GM21360 (cell line): ENCODE results near the gene ADM.
"Not testable (repeated sequence)": the region's sequence is repeated elsewhere in the genome, so short reads cannot be mapped to it uniquely, and the experiment has no call there.

Source experiments
- ATAC-seq: cut with Tn5 transposase; IDR thresholded peaks from one replicate; pipeline ENCODE4 v1.9.1; 2021; ENCODE audit warnings: mild to moderate bottlenecking, moderate library complexity; ENCODE audit not compliant: unreplicated experiment

Gene ADM, protein sequence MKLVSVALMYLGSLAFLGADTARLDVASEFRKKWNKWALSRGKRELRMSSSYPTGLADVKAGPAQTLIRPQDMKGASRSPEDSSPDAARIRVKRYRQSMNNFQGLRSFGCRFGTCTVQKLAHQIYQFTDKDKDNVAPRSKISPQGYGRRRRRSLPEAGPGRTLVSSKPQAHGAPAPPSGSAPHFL

DNA sequence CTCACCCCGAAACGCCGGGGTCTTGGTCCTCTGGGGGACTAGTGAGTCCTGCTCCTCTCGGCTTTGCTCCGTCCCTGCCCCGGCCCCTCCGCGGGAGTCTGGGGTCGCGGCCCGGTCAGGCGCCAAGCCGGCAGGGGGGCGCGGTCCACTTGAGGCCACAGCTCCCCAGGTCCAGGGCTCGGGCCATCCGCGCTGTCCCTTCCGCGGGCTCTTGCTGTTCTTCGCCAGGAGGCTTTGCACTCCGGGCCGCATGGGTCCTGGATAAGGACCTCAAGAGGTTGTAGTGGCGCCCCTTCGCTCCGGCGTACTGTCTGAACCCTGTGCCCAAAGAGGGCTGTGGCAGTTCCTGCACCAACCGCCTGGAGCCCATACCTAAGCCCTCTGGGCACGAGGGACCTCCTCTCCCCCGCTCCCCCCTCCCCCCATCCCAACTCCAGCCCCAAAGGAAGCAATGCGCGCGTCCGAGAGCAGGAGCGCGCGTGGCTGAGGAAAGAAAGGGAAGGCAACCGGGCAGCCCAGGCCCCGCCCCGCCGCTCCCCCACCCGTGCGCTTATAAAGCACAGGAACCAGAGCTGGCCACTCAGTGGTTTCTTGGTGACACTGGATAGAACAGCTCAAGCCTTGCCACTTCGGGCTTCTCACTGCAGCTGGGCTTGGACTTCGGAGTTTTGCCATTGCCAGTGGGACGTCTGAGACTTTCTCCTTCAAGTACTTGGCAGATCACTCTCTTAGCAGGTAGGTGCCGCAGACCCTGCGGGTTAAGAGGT lies at the start of gene ADM:
TSS of gene ADM (plus strand) at position 579 of the 767 bp plus-strand sequence. CDS start 628 bp downstream, outside the sequence.
- no peak for ATAC-seq

GRCh38 chr11:10255388-10256125 lies 49.3 kb upstream of the ADM start:
- no peak for ATAC-seq

DNA sequence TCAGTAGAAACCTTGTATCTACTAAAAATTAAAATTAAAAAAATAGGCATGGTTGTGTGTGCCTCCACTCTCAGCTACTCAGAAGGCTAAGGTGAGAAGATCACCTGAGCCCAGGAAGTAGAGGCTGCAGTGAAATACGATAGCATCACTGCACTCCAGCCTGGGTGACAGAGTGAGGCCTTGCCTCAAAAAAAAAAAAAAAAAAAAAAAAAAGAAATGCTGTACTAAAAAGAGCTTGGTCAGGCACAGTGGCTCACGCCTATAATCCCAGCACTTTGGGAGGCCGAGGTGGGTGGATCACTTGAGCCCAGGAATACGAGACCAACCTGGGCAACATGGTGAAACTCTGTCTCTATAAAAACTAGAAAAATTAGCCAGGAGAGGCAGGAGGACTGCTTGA lies 47.4 kb upstream of the ADM start:
- no peak for ATAC-seq

GRCh38 chr11:10261821-10262220 lies 43.1 kb upstream of the ADM start:
- no peak for ATAC-seq

- ATAC-seq = no peak
These were observed 40.9 kb upstream of the ADM start for GRCh38 chr11:10263929-10264328.

DNA sequence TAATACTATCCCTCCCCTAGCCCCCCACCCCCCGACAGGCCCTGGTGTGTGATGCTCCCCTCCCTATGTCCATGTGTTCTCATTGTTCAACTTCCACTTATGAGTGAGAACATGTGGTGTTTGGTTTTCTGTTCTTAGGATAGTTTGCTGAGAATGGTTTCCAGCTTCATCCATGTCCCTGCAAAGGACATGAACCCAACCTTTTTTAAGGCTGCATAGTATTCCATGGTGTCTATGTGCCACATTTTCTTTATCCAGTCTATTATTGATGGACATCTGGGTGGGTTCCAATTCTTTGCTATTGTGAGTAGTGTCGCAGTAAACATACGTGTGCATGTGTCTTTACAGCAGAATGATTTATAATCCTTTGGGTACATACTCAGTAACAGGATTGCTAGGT lies 40.2 kb upstream of the ADM start:
- ATAC-seq = not testable (repeated sequence)

- ATAC-seq = no peak
These were observed 38.9 kb upstream of the ADM start for GRCh38 chr11:10265936-10266335.

DNA sequence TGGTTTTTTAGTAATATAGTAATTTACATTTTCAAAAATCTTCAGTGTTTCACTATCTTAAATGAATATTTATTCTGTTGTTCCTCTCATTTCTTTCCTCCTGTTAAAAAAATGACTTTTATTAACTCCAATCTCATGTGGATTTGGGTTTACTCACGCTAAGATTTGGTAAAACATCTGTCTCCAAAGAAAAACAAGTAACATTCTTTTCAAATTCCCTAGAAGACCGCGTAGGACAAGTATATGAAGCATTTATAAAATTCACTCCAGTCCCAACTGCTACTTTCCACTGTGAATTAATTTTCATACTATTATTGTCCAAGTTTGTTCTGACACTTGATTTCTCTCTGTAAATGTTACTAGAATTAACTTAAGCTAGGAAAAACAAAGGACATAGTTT lies 37.1 kb upstream of the ADM start:
- no peak for ATAC-seq

DNA sequence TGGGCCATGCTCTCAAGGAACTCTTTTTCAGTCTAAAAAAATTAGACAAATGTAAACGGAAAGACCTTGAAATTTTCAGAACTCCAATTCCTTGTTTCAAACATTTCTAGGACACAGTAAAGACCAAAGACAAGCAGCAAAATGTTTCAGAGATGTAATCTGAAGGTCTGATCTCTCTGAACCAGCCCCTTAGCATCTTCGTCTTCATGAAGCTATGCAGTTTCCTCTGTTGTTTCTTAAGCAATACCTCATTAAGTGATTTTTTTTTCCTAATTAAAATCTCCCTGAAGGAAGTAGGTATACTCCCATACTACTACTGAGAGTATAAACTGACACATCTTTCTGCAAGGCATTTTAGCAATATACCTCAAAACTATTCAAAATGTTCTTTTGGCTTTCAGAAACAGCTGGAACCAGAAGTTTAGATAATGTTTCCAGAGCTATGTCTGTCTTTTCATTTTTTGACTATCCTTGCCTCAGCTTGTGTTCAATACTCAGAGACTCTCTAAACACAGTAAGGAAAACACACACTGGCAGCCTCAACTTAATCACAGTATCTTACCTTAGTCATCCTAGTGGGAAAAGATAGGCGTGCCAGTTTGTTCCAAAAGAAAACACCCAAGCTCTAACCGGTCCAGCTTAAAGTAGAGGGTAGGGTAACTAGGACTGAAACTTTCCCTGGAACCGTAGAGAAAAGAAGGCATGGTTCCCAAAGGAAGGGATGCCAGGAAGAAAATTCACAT lies 36.0 kb upstream of the ADM start:
- no peak for ATAC-seq

GRCh38 chr11:10272132-10272531 lies 32.7 kb upstream of the ADM start:
- no peak for ATAC-seq

GRCh38 chr11:10273738-10274137 lies 31.1 kb upstream of the ADM start:
- no peak for ATAC-seq

- no peak for ATAC-seq
These were observed 30.1 kb upstream of the ADM start for GRCh38 chr11:10274726-10275125.

DNA sequence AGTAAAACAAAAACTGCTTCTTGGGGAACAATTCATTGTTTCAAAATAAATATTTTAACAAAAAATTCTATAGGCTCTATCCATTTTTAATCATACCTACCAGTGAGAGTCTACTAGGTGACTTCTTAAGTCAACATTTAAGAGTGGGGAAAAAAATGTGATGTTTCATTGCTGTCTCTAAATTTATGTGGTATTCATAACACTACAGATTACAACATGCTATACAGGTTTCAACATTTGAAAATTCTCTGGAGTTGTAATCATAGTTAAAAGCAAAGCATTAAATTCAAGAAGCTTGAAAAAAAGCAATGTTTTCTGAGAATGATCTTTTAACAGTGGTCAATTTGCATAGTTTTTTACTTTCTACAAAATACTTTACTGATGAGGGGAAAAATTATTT lies 29.2 kb upstream of the ADM start:
- no peak for ATAC-seq

GRCh38 chr11:10282117-10282516 lies 22.8 kb upstream of the ADM start:
- no peak for ATAC-seq

GRCh38 chr11:10283991-10284390 lies 20.9 kb upstream of the ADM start:
- no peak for ATAC-seq

- no peak for ATAC-seq
These were observed 19.6 kb upstream of the ADM start for GRCh38 chr11:10285148-10285802.

DNA sequence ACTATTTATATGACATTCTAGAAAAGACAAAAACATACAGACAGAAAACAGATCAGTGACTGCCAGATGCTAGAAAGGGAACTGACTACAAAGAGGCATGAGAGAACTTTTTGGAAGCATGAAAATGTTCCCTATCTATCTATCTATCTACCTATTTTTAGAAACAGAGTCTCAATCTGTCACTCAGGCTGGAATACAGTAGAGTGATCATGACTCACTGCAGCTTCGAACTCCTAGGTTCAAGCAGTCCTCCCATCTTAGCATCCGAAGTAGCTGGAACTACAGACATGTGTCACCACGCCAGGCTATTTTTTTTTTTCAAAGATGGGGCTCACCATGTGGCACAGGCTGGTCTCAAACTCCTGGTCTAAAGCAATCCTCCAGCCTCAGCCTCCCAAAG lies 17.7 kb upstream of the ADM start:
- no peak for ATAC-seq

GRCh38 chr11:10287766-10288715 lies 16.8 kb upstream of the ADM start:
- ATAC-seq = no peak

- no peak for ATAC-seq
These were observed 15.8 kb upstream of the ADM start for GRCh38 chr11:10288881-10289764.
